DMS53 (cell line): ENCODE results near the gene SPEN.

Experiments used
- DNase-seq: peaks from one replicate; lab custom pipeline; 2025; lab: John Stamatoyannopoulos, UW

SPEN gene

DNA sequence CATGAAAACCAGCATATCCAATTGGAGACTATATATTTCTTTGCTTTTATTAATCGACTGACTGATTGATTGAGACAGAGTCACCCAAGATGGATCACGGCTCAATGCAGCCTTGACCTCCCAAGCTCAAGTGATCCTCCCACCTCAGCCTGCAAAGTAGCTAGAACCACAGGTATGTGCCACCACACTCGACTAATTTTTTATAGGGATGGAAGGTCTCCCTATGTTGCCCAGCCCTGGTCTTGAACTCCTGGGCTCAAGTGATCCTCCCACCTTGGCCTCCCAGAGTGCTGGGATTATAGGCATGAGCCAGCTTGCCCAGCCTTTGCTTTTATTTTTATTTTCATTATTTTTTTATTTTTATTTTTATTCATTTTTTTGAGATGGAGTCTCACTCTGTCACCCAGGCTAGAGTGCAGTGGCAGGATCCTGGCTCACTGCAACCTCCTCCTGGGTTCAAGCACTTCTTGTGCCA, 5.4 kb downstream of the SPEN start:
- no peak for DNase-seq

DNA sequence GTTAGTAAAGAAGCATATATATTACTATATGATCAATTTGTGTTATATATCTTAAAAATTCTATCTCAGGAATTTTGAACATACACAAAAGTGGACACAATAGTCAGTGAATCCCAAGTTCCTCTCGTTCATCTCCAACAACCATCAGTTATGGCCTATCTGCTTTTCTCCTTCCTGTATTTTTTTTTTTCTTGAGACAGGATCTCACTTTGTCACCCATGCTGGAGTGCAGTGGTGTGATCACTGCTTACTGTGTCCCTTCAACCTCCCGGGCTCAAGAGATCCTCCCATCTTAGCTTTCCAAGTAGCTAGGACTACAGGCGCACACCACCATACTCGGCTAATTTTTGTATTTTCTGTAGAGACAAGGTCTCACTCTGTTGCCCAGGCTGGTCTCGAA, 9.4 kb downstream of the SPEN start:
- DNase-seq: no peak

- DNase-seq: no peak
Measured at GRCh38 chr1:15858069-15858670, 10.7 kb downstream of the SPEN start.

GRCh38 chr1:15858672-15859372, 11.3 kb downstream of the SPEN start:
- no peak for DNase-seq

DNA sequence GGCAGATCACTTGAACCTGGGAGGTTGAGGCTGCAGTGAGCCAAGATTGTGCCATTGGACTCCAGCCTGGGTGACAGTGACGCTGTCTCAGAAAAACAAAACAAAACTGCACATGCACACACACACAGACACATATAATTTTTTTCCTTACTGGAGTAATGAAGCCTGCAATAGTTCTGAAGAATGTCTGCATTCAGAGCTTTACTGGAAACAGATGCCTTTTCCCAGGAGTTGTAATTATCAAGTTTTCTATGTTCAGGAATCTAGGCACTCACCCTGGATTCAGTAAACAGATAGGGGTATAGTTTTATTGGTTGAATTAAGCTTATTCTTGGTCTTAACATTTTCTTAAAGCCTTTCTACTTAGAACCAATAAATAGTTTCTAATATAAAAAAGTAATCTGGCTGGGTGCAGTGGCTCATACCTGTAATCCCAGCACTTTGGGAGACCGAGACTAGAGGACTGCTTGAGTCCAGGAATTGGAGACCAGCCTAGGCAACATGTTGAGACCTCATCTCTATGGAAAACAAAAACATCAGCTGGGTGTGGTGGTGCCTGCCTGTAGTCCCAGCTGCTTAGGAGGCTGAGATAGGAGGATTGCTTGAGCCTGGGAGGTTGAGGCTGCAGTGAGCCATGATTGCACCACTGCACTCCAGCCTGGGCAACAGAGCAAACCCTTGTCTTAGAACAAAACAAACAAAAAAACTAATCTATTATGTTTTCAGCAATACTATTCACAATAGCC, 15.8 kb downstream of the SPEN start:
- no peak for DNase-seq

DNA sequence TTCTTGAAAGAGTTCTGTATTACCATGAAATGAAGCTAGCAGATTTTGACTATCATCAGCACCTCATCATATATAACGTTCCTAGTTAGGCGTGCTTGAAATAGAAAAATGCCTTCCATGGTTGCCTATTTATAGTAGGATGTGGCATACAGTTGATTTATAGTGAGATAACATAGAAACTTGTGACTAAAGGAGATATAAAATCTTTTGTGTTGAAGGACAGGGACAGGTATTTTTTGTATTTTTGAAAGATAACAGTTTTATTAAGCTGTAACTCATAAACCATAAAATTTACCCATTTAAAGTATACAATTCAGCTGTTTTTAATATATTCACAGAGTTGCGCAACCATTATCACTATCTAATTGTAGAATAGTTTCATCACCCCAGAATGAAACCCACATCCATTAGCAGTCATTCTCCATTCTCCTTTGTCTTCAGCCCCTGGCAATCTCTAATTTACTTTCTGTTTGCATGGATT, 19.3 kb downstream of the SPEN start:
- DNase-seq: no peak

DNA sequence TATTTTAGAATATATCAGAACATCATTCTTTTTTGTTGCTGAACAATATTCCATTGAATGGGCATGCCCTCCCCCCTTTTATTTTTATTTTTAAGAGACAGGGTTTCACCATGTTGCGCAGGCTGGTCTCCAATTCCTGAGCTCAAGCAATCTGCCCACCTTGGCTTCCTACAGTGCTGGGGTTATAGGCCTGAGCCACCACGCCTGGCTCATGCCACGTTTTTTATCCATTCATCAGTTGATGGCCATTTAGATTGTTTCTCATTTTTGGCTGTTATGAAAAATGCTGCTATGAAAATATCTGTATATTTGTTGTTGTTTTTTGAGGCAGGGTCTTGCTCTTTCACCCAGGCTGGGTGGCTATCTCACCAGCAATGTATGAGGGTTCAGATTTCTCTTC, 19.8 kb downstream of the SPEN start:
- no peak for DNase-seq

- no peak for DNase-seq
Measured at GRCh38 chr1:15869413-15869812, 21.9 kb downstream of the SPEN start.

GRCh38 chr1:15870421-15870820, 22.9 kb downstream of the SPEN start:
- no peak for DNase-seq

- DNase-seq: no peak
Measured at GRCh38 chr1:15874471-15874870, 27.0 kb downstream of the SPEN start.

GRCh38 chr1:15876357-15877055, 29.0 kb downstream of the SPEN start:
- peak; percentile 13 for DNase-seq

DNA sequence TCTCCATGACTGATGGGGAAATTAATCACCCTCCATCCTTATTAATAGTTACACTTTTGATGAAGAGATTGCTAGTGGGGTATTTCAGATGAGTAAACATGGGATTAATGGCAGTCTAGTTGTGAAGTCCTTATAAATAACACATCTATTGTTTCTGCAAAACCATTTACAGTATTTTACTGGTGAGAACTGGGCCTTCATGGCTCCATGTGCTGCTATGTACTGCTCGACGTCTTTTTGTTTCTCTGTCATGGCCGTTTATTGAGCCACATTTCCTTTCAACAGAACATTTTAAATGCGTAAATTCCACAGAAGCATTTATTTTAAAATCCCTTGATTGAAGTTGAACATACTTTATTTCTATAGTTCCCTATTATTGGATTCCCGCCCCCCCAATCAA, 34.5 kb downstream of the SPEN start:
- DNase-seq: no peak

DNA sequence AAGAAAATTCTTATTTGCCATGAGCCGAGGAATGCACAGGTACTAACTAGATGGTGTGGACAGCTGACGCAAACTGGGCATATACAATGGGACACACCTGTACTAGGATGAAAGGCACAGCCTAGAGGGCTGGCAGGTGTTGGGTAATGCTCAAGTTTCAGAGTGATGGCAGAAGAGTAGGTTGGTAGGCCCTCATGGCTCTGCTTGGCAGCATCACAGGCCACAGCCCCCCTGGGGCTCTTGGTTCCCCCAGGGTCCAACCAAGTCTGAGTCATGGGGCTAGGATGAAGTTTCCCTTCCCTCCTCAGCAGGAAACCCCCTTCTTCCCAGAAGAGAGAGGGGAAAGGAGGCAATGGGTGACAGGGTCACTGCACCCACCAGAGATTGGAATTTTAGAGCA, 35.2 kb downstream of the SPEN start:
- DNase-seq: no peak

DNA sequence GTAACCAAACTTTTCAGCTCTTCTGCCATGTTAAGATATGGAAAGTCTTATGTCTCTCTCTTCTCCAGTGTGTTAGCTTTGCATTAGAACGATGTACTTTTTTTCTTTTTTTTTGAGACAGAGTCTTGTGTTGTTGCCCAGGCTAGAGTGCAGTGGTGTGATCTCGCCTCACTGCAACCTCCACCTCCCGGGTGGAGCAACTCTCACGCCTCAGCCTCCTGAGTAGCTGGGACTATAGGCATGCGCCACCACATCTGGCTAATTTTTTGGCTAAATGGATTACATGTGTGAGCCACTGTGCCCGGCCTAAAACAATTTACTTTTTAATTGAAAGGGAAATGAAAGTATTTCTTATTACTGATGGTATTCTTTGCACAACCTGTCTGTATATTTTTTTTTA, 35.8 kb downstream of the SPEN start:
- DNase-seq: no peak

- no peak for DNase-seq
Measured at GRCh38 chr1:15884477-15884876, 37.0 kb downstream of the SPEN start.

DNA sequence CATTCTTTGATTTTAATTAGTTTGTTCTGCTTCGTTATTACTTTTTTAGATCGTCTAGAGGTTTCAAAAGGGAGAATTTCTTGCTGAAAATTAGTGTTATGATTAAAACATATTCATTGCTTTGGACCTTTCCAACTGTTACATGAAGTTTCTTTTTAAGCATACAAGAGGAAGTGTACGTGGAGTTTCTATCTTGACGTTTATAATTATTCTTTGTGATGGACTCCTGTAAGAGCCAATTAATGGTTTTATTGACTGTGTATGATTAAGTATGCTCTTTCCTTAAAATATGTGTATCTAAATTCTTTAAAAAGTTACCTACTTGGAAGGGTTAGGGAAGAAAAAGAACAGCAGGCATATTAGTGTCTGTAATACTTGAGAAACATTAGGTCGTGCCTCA, 37.8 kb downstream of the SPEN start:
- DNase-seq: no peak

GRCh38 chr1:15885701-15886610, 38.4 kb downstream of the SPEN start:
- peak; percentile 94 for DNase-seq

- no peak for DNase-seq
Measured at GRCh38 chr1:15886611-15887167, 39.2 kb downstream of the SPEN start.

DNA sequence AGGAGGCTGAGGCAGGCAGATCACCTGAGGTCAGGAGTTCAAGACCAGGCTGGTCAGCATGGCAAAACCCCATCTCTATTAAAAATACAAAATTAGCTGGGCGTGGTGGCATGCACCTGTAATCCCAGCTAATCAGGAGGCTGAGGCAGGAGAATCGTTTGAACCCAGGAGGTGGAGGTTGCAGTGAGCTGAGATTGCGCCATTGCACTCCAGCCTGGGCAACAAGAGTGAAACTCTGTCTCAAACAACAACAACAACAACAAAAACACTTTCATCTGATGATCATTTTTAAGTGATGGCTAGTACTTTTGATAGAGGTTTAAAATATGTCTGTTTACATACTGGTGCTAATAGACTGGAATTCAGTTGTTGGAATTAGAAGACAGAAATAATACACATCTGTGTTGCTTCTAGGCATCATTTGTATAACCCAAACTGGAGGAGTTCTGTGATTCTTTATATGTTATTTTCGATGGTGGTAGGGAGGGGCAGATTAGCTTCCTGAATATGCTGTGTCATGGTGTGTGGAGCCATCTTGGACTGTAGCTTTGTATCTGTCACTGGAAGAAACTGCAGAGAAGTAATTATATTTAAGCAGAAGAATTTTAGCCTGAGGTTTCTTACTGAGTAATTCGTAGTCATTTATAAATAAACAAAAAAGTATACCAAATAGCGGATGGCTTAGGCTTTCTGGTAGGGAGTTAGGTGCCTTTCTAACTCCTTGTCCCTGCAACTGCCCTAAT, 45.5 kb downstream of the SPEN start:
- DNase-seq: peak; percentile 28

DNA sequence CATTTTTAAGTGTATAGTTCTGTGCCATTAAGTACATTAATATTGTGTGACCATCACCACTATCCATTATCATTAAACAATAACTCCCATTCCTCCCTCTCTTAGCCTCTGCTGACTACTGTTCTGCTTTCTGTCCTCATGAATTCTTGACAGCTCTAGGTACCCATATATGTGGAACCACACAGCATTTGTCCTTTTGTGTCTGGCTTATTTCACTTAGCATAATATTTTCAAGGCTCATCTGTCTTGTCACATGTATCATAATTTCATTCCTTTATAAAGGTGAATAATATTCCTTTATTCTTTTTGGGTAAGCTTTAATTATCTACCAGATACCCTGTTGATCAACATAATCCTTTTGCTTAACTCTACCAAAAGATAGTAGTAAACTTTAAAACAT, 47.7 kb downstream of the SPEN start:
- no peak for DNase-seq
